Activated gamma-delta T cell (primary cell): ENCODE data around the gene TTC7B.

Source experiments
- DNase-seq: peaks from one replicate; lab custom pipeline; 2025; lab: John Stamatoyannopoulos, UW

TTC7B gene

DNA sequence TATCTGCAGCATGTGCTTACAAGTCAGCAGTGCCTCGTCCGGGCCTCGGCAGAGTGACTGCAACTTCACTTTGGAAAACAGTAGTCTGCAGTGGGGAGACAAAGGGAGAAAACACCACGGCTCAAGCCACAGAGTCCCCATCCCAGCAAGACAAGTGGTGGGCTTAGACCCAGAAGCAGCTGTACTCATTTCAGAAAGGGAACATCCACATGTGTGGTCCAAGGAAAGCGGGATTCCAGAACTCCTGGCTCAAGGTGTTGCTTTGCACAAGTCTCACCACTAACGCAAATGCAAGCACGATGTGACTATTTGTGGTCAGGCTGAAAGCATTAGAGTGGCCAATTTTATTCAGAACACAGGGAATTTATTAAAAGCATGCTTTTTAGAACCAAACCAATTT lies 198.3 kb downstream of the TTC7B start:
- no peak for DNase-seq

DNA sequence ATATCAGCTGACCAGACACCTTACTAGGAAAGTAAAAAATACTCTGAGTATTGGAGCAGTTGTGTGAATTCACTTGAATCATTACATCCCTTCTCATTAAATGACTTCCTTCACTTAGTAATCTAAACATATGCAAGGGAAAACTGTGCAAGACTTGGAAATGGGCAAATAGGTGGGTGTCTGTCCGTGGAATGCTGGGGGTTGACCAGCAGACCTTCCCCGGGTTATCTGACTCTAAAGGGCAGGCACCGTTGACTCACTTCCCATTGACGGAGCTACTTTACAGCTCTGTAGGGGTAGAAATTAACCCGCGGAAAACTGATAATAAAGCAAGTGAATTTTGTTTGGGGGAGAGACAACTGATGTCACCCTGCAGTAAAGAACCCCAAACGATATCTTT lies 199.3 kb downstream of the TTC7B start:
- no peak for DNase-seq

GRCh38 chr14:90616313-90616712 lies 199.9 kb downstream of the TTC7B start:
- no peak for DNase-seq

DNA sequence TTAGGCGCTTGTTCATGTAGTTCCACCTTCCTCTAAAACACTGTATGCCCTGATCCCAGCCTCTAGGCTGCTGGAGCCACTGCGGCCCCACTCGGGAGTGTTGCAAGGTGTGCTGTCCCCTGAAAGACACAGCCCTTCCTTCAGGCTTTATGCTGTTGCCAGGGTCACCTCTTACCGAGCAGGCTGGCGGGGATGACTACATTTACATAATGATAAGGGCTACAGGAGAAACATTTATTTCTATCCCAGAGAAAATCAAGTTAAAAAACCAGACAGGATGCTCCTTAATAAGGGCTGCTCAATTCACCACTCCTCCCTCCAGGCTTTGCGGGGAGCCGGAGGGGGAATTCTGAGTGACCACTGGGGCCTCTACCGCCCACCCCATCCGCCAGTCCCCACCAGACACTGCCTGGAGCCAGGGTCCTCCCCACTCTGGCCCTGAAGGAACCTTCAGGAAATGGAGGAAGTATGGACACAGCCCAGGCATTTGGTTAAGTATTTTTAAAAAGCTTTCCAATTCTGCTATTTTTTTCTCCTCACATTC lies 200.6 kb downstream of the TTC7B start:
- DNase-seq = no peak

- no peak for DNase-seq
Observed at GRCh38 chr14:90614696-90615516, 201.3 kb downstream of the TTC7B start.

DNA sequence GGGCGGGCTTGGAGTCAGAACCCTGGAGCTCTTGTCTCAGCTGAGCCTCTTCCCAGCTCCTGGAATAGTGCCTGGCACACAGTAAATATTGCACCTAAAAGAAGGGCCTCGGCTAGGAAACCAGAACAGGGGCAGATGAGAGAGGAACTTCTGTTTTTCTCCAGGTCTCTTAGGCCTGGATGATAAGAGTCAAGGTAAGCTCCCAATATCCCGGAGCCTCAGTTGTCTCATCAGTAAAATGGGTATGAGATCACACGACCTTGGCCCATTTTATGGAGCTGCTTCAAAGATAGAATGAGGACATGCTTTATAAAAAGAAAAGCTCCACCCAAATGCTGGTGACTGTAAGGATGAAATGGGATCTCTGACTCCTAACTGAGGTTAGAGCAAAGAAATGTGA lies 202.2 kb downstream of the TTC7B start:
- no peak for DNase-seq

GRCh38 chr14:90613453-90613852 lies 202.8 kb downstream of the TTC7B start:
- no peak for DNase-seq

DNA sequence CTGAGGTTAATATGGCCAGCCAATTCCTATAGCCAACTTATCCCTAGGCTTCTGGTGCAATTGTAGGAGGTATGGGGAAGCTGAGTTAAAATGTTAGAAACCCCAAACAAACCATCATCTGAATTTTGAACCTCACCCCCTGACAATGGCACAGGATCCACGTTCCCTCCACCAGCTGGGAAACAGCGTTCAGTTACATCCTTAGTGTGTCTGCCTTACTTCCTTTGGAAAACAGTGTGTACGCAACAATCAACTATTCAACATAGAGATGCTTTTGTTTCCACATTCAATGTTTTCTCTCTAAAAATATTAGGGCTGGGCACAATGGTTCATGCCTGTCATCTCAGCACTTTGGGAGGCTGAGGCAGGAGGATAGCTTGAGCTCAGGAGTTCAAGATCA lies 203.4 kb downstream of the TTC7B start:
- no peak for DNase-seq

DNA sequence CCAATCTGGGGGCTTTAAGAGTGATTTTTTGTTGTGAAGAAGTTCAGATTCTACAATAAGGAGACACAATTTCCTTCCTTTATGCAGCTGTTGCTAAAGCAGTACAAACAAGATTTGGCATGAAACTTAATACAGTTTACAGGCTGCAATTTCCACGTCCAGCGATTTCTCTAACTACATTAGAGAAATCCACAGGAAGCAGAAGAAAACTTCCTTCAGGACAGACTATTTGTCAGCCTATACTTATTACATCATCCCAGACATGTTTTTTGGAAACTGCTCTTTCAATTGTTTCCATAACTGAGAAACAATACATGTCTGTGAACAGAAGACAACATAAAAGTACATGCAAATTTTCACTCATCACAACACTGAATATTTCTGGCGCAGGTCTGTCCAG lies 204.3 kb downstream of the TTC7B start:
- DNase-seq = no peak

DNA sequence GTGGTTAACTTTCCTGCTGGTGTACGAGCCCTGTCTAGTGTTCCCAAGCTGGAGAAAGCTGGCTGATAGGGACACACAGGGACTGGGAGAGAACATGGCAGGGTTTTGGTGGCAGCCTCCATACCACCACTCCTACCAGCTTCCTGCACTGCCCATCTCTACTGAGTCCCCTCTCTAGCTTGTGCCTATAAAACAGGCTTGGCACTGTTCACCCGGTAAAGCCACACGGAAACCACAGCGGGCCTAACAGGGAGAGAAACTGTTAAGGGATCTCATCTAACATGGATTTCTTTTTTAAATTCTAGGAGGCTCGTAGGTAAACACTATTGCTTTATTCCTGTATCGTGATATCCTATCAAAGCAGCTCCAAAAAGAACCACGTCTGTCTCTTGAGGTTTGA lies 204.7 kb downstream of the TTC7B start:
- DNase-seq = no peak

DNA sequence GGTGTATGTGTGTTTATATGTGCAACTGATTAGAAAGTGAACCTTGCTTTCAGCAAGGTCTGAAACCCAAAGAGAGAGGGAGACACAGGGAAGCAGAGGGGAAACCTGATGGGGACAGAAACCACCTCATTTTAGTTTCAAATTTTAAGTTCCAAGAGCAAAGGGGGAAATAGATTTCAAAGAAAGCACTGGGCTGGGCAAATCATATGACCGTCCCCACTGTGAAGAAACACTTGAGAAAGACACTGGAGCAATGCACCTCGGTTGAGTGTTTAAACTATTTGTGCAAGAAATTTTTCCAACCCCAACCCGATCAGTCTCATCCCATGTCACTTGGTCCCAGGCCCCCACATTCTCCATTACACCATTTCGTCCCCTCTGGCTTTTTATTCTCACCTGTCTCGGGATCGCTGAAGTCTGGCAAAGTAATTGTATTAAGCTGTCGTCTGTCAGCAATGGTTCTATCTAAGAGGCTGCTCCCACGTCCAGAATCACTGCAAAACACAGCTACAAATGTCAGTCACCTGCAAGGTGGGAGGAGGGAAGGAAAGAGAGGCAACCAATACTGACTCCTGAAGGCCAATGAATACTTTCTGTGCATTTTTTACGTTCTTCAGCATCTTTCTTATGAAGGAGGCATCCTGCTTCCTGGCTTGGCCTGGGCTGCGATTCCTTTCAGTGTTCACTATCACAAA lies 205.7 kb downstream of the TTC7B start:
- no peak for DNase-seq

GRCh38 chr14:90609376-90609775 lies 206.9 kb downstream of the TTC7B start:
- DNase-seq = no peak

DNA sequence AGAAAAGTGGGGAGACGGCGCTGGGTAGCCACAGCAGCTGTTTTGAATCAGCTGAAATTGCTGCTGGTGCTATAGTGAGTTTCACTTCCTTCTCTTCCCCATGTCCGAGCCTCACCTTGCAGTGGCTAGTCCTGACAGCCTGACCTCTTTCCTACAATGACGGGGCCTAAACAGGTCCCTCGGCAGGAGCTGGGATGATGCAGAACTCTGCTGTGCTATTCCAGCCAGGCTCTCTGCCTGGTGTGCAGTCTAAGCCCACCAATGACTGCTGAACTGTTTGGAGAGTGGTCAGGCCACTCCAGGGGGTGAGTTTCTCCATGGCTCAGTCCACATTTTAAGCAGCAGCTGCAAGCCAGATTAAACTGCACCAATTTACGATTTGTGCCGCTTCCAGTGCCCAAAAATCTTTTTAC lies 207.3 kb downstream of the TTC7B start:
- DNase-seq = no peak

- no peak for DNase-seq
Observed at GRCh38 chr14:90608281-90608680, 207.9 kb downstream of the TTC7B start.

GRCh38 chr14:90607141-90607540 lies 209.1 kb downstream of the TTC7B start:
- no peak for DNase-seq

GRCh38 chr14:90606434-90606833 lies 209.8 kb downstream of the TTC7B start:
- no peak for DNase-seq

DNA sequence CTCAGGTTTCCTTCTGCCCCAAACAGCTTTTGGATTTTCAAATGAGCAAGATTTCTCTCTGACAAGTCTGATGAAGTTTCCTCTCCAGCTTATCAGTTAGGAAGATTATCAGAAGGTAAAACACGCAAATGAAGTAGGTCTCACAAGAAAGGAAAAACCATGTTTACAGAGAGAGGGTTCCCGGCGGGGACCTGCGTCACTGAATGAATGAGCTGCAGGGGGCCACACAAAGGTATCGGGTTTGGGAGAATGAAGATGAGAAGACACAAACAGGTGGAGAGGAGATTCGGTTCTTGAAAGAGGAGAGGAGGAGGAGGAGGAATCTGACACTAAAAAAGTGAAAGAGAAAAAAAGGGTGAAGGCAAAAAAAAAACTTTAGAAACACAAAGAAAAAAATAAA lies 210.8 kb downstream of the TTC7B start:
- DNase-seq = no peak

- DNase-seq = no peak
Observed at GRCh38 chr14:90604356-90604755, 211.9 kb downstream of the TTC7B start.

GRCh38 chr14:90603841-90604240 lies 212.4 kb downstream of the TTC7B start:
- DNase-seq = no peak

GRCh38 chr14:90603336-90603735 lies 212.9 kb downstream of the TTC7B start:
- no peak for DNase-seq

- no peak for DNase-seq
Observed at GRCh38 chr14:90602088-90602687, 214.0 kb downstream of the TTC7B start.

DNA sequence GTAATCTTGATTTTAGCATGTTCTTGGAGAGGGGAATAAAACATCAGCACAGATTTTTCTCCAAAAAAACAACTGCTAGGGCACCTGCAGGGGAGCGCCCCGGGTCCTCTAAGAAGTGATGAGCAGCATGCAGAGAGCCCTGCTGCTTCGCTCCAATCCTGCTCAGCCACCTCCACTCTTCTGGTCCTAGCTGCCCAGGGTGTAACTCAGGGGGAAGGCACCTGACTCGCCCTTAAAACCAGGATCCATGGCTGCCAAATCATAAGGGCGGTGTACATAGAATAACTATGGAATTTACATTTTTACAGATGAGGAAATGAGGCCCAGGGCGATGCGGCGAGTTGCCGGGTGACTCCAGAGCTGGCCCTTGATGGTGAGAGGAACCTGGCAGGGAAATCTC lies 214.7 kb downstream of the TTC7B start:
- no peak for DNase-seq

DNA sequence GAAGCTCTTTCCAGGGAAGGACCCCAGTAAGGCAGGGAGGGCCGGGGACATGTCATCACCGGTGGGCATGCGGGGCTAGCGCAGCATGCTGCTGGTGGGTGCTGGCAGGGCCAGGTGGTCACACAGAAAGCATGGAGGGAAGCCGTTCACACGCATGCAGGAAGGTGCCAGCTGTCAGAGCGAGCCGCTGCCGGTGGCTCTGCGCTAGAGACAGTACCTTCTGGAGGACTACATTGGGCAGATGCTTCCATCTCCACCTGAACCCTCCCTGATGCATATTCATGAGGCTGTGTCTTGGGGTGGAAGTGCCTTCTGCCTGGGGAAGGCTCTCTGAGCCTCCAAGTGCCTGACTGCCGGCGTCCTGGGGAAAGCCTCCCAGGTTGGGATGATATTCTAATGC lies 215.6 kb downstream of the TTC7B start:
- DNase-seq = no peak
